GM12873 (cell line): ENCODE results near the gene CCDC80.

Experiments used
- TF ChIP-seq, protein P1 (sequence below): IDR thresholded peaks from 2 replicates; pipeline ENCODE4 v1.5.1; 2012; ENCODE audit warnings: low read depth, mild to moderate bottlenecking, moderate library complexity, low read length, control low read depth; ENCODE audit not compliant: insufficient read depth; ENCODE audit errors: missing control alignments

The CCDC80 gene

DNA sequence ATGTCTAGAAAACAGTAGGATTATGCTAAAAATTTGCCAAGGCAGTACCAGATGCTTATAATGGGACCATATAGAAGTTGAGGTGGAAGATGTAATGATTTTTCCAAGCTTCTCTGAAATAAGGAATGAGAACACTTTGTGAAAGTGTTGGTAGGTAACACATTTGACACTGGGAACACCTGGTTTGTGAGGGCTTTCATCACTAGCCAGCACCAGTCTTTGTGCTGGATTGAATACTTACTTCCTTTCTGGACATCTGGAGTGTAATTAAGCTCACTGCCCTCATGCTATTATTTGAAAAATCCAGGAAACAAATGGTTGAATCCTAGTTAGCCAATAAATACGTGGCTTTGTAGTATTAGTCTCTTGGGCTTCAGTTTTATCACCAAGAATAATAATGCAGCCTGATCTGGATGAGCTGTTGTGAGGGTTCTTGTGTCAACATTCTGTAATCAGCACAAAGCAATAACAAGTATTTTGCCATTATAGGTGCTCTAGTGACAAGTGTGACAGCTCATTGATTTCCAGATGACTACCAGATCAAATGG is 12.9 kb downstream of the CCDC80 start:
- TF ChIP-seq, protein P1, sequence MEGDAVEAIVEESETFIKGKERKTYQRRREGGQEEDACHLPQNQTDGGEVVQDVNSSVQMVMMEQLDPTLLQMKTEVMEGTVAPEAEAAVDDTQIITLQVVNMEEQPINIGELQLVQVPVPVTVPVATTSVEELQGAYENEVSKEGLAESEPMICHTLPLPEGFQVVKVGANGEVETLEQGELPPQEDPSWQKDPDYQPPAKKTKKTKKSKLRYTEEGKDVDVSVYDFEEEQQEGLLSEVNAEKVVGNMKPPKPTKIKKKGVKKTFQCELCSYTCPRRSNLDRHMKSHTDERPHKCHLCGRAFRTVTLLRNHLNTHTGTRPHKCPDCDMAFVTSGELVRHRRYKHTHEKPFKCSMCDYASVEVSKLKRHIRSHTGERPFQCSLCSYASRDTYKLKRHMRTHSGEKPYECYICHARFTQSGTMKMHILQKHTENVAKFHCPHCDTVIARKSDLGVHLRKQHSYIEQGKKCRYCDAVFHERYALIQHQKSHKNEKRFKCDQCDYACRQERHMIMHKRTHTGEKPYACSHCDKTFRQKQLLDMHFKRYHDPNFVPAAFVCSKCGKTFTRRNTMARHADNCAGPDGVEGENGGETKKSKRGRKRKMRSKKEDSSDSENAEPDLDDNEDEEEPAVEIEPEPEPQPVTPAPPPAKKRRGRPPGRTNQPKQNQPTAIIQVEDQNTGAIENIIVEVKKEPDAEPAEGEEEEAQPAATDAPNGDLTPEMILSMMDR: no peak

- TF ChIP-seq, protein P1: no peak
Measured at GRCh38 chr3:112627419-112627818, 13.5 kb downstream of the CCDC80 start.

DNA sequence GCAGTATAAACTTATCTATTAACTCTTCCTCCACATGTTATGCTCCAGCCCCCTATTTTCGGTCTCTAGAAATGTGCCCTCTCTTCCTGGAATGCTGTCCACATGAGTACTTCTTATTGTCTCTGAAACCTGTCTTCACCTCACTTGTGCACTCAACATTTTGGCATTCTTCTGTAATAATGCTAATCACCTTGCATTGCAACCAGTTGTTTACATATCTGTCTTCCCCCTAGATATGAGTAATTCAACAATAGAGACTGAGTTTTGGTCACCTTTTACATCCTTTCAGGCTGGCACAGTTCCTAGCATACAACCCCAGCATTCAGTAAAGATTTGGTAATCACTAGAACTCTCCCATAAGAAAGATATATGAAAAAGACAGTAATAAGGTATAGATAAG is 17.2 kb downstream of the CCDC80 start:
- TF ChIP-seq, protein P1: no peak

DNA sequence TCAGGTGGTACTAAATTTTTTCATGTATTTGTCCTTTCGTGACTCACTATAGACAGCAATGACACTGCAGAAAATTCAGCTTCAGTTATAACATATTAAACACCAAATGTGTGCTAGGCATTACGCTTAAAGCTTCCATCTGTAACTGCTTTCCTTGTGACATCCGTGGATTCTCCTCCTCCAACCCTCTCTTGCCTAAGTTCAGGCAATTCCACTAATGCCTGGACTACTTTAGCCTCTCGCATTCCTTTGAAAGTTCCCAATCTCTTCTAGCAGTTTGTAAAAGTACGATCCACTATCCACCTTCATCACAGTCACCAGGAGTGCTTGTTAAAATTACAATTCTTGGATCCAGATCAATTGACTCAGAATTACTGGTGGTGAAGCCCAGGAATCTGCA is 17.7 kb downstream of the CCDC80 start:
- TF ChIP-seq, protein P1: no peak

- TF ChIP-seq, protein P1: no peak
Measured at GRCh38 chr3:112619295-112619694, 21.6 kb downstream of the CCDC80 start.

GRCh38 chr3:112617285-112617684 is 23.7 kb downstream of the CCDC80 start:
- TF ChIP-seq, protein P1: no peak

GRCh38 chr3:112615989-112616731 is 24.8 kb downstream of the CCDC80 start:
- TF ChIP-seq, protein P1: no peak
